Measurements from ENCODE around the gene SPHKAP. TPM values are rescaled to one million over a fixed set of nuclear protein-coding genes. Genes with fewer than 3 reads are reported as not detected.
A peak's percentile ranks its signal among the peaks of the same experiment; 100 is the strongest.
"Not testable (repeated sequence)": the region's sequence is repeated elsewhere in the genome, so short reads cannot be mapped to it uniquely, and the experiment has no call there.

SPHKAP gene
- total and polyA plus RNA-seq, 2 donors (not counting 3 experiments of a cell fraction or from before 2014, with no cell fraction given), result not detected

- no peak overlapping the region for H2AFZ ChIP-seq (ENCODE audit: low read depth, low read length)
- no peaks in the 10 kb centered on the region for H3K4me1 ChIP-seq (ENCODE audit: control insufficient read depth, extremely low read depth, insufficient read depth, low read length)
- H3K36me3 ChIP-seq (ENCODE audit: control insufficient read depth in 2 of 2, extremely low read depth in 1 of 2, insufficient read depth in 2 of 2, low read length in 2 of 2), result no peaks in the 10 kb centered on the region
- H3K4me2 ChIP-seq (ENCODE audit: insufficient read depth, low read length), result no peak overlapping the region
- H3K9me3 ChIP-seq (replicated peaks; ENCODE audit: control insufficient read depth, insufficient read depth, low read length), result no peaks in the 10 kb centered on the region
- ChIA-PET POLR2A (no interaction called here), CTCF (interaction anchor here (1.8 to 3.6 kb wide), 2 partner anchors 51 to 1644 kb away, joined by 5 to 21 read pairs; no protein-coding TSS in a partner anchor)
- no peak overlapping the region for H3K4me3 ChIP-seq (replicated peaks in 1 of 3; ENCODE audit: insufficient read depth in 1 of 3, low read depth in 1 of 3, low read length in 3 of 3)
- no peak for DNase-seq (ENCODE audit: low read depth, low spot score)
- H3K9me1 ChIP-seq (replicated peaks; ENCODE audit: control insufficient read depth, extremely low read depth, insufficient read depth, low read length), result no peaks in the 10 kb centered on the region
- intact Hi-C loops (cut with micrococcal nuclease), result no loop called here
- H4K20me1 ChIP-seq (replicated peaks; ENCODE audit: control insufficient read depth, extremely low read depth, insufficient read depth, low read length), result no peaks in the 10 kb centered on the region
- H3K27ac ChIP-seq (ENCODE audit: insufficient read depth, low read depth, low read length), result no peak overlapping the region
- no peak for FAIRE-seq
- no peaks in the 10 kb centered on the region for H3K79me2 ChIP-seq (ENCODE audit: control insufficient read depth, insufficient read depth, low read length)
- dilution Hi-C loops (cut with MboI; ENCODE audit: extremely low pct_ligation_motif_present, low sequenced_read_pairs), result no loop called here
- H3K27me3 ChIP-seq (ENCODE audit: control insufficient read depth in 2 of 2, insufficient read depth in 2 of 2, low read length in 2 of 2), result no peaks in the 10 kb centered on the region
- TF ChIP-seq JUN (IDR thresholded peaks at IDR 0.05; ENCODE audit: borderline replicate concordance, insufficient read depth, insufficient read length, low read depth), result no peak
- no peak for TF ChIP-seq POLR2A (IDR thresholded peaks at IDR 0.05; ENCODE audit: low read depth, low read length)
- no peak overlapping the region for H3K9ac ChIP-seq (replicated peaks; ENCODE audit: extremely low read depth, insufficient read depth, low read length)
- no TSS peak for BruUV-seq (replicated peaks)
Measured at GRCh38 chr2:227942021-227942420, 239.5 kb downstream of the SPHKAP start.

GRCh38 chr2:227939271-227940027, 242.0 kb downstream of the SPHKAP start:
- ChIA-PET CTCF (interaction anchor here (0.7 to 3.6 kb wide), 6 partner anchors 8 to 1647 kb away, joined by 3 to 21 read pairs (median 4); no protein-coding TSS in a partner anchor), POLR2A (no interaction called here)
- Histone ChIP-seq H3K27ac (ENCODE audit: insufficient read depth, low read depth, low read length) (no peak overlapping the region), H4K20me1 (replicated peaks; ENCODE audit: control insufficient read depth, extremely low read depth, insufficient read depth, low read length) (no peaks in the 10 kb centered on the region), H2AFZ (ENCODE audit: low read depth, low read length) (no peak overlapping the region), H3K9me3 (replicated peaks; ENCODE audit: control insufficient read depth, insufficient read depth, low read length) (no peaks in the 10 kb centered on the region), H3K4me3 (replicated peaks in 1 of 3; ENCODE audit: insufficient read depth in 1 of 3, low read depth in 1 of 3, low read length in 3 of 3) (no peak overlapping the region), H3K9ac (replicated peaks; ENCODE audit: extremely low read depth, insufficient read depth, low read length) (no peak overlapping the region), H3K79me2 (ENCODE audit: control insufficient read depth, insufficient read depth, low read length) (no peaks in the 10 kb centered on the region), H3K9me1 (replicated peaks; ENCODE audit: control insufficient read depth, extremely low read depth, insufficient read depth, low read length) (no peaks in the 10 kb centered on the region), H3K4me1 (ENCODE audit: control insufficient read depth, extremely low read depth, insufficient read depth, low read length) (no peaks in the 10 kb centered on the region), H3K36me3 (ENCODE audit: control insufficient read depth in 2 of 2, extremely low read depth in 1 of 2, insufficient read depth in 2 of 2, low read length in 2 of 2) (no peaks in the 10 kb centered on the region), H3K27me3 (ENCODE audit: control insufficient read depth in 2 of 2, insufficient read depth in 2 of 2, low read length in 2 of 2) (no peaks in the 10 kb centered on the region), H3K4me2 (ENCODE audit: insufficient read depth, low read length) (no peak overlapping the region)
- intact Hi-C loops (cut with micrococcal nuclease), result loop anchor here (1.0 to 10.0 kb wide), 2 partner anchors 1495 to 1648 kb away; no protein-coding TSS in a partner anchor
- DNase-seq (ENCODE audit: low read depth, low spot score) (peak; percentile 22), FAIRE-seq (peak; percentile 67)
- TF ChIP-seq JUN (IDR thresholded peaks at IDR 0.05; ENCODE audit: borderline replicate concordance, insufficient read depth, insufficient read length, low read depth) (no peak), CTCF (IDR thresholded peaks at IDR 0.05; ENCODE audit: extremely low read depth in 1 of 2, insufficient read depth in 1 of 2, low read depth in 1 of 2, low read length in 2 of 2) (peak; percentile 32 to 40), MYC (IDR thresholded peaks at IDR 0.05; ENCODE audit: low read depth, low read length) (no peak), MAX (IDR thresholded peaks at IDR 0.05; ENCODE audit: insufficient read depth, insufficient read length) (no peak)
- no TSS peak for BruUV-seq (replicated peaks)
- dilution Hi-C loops (cut with MboI; ENCODE audit: extremely low pct_ligation_motif_present, low sequenced_read_pairs), result no loop called here

GRCh38 chr2:227936249-227936648, 245.2 kb downstream of the SPHKAP start:
- POLR2A ChIA-PET; FAIRE-seq; H3K9me3 ChIP-seq (replicated peaks; ENCODE audit: control insufficient read depth, insufficient read depth, low read length); H3K79me2 ChIP-seq (ENCODE audit: control insufficient read depth, insufficient read depth, low read length); H4K20me1 ChIP-seq (replicated peaks; ENCODE audit: control insufficient read depth, extremely low read depth, insufficient read depth, low read length); dilution Hi-C loops (cut with MboI; ENCODE audit: extremely low pct_ligation_motif_present, low sequenced_read_pairs); H3K9ac ChIP-seq (replicated peaks; ENCODE audit: extremely low read depth, insufficient read depth, low read length); CTCF ChIA-PET; H3K27ac ChIP-seq (ENCODE audit: insufficient read depth, low read depth, low read length); H3K36me3 ChIP-seq (ENCODE audit: control insufficient read depth in 2 of 2, extremely low read depth in 1 of 2, insufficient read depth in 2 of 2, low read length in 2 of 2); H3K4me2 ChIP-seq (ENCODE audit: insufficient read depth, low read length); H3K4me1 ChIP-seq (ENCODE audit: control insufficient read depth, extremely low read depth, insufficient read depth, low read length); DNase-seq (ENCODE audit: low read depth, low spot score); H3K9me1 ChIP-seq (replicated peaks; ENCODE audit: control insufficient read depth, extremely low read depth, insufficient read depth, low read length); H2AFZ ChIP-seq (ENCODE audit: low read depth, low read length); H3K27me3 ChIP-seq (ENCODE audit: control insufficient read depth in 2 of 2, insufficient read depth in 2 of 2, low read length in 2 of 2); BruUV-seq (replicated peaks); H3K4me3 ChIP-seq (replicated peaks in 1 of 3; ENCODE audit: insufficient read depth in 1 of 3, low read depth in 1 of 3, low read length in 3 of 3): not testable (repeated sequence)
- intact Hi-C loops (cut with micrococcal nuclease), result loop anchor here (10.0 kb wide), 1 partner anchor 1499 kb away; no protein-coding TSS in a partner anchor

All from endothelial cell of umbilical vein (primary cell).